Activated effector memory CD4-positive, alpha-beta T cell treated with anti-CD3 and anti-CD28 coated beads, Interleukin-2, amount 50 U/mL, for 16 hours (primary cell): ENCODE results near the gene IZUMO1R.
"Not testable (repeated sequence)": the region's sequence is repeated elsewhere in the genome, so short reads cannot be mapped to it uniquely, and the experiment has no call there.

ENCODE experiments used
- DNase-seq: peaks from one replicate; pipeline ENCODE4 v3.0.0-alpha.2; 2020

Gene IZUMO1R

DNA sequence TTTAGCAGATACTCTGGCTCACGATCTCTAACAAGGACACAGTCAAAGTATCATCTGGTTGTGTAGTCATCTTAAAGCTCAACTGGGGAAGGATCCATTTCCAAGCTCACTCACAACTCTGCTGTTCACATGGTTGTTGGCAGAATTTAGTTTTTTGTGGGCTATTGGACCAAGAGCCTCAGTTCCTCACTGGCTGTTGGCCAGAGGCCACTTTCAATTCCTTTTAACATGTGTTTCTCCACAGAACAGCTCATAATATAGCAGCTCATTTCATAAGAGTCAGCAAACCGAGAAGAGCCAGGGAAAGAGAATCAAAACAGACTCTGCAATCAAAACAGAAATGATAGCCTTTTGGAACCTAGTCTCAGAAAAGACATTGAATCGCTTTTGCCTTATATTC is 22.6 kb downstream of the IZUMO1R start:
- no peak for DNase-seq

DNA sequence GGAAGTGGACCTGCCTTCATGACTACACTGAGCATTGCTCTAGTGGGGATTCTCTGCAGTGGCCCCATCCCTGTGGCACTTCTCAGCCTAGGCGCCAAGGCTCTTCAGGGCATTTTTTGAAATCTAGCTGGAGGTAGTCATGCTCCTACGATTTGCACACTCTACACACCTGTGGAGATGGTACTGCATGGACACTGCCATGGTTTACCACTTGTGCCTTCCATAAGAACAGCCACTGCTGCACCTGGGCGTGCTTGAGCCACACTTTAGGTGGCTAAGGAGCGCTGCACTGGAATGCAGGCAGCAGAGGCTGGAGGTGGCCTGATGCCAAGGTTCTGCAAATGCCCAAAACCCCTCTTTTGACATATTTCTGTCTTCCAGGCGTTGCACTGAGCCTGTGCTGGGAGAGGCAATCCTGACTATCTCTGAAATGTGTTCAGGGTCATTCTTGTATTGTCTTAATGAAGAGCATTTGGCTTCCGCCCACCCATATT is 24.3 kb downstream of the IZUMO1R start:
- no peak for DNase-seq

DNA sequence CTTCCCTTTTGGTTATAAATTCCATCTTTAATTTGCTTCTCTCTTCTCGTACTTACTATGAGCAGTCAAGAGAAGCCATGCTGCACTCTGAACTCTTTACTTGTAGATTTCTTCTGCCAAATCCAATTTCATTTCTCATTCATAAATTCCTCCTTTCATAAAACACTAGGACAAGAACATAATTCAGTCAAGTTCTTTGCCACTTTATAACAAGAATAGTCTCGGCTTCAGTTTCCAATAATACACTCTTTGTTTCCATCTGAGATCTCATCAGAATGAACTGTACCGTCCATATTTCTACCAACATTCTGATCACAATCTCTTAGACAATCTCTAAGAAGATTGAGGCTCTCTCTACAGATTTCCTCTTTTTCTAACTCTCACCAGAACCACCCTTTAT is 25.1 kb downstream of the IZUMO1R start:
- no peak for DNase-seq

DNA sequence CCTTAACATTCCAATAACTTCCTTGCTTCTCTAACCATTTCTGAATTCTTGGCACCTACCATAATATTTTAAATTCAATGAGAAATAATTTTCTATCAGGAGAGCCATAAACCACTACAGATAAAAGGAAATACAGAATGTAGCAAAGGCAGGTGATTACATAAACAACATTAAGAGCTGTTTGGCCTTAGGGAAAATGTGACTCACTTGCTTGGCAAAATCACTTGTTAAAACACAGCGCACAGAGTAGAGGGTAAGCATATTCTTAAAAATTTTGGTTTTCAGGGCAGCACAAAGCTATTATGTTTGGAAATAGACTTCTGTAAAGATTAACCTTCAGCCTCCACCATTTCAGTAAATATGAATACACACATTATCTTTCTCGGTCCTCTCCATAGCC is 26.4 kb downstream of the IZUMO1R start:
- no peak for DNase-seq

DNA sequence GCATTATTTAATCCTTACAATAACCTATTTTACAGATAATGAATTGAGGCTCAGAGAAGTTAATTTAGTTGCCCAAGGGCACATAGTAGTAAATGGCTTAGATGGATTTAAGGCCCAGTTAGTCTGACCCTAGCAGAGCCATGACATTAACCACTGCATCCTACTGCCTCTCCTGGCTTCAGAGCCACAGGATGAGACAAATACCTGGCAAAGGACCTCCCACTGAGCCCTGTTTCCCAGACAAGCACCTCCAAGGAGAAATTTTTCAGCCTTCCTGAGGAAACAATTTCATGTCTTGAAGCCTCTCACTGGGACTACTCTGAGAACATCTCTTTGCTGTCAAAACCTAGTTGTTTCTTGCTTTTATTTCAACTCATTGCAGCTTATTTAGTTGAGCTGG is 28.4 kb downstream of the IZUMO1R start:
- no peak for DNase-seq

DNA sequence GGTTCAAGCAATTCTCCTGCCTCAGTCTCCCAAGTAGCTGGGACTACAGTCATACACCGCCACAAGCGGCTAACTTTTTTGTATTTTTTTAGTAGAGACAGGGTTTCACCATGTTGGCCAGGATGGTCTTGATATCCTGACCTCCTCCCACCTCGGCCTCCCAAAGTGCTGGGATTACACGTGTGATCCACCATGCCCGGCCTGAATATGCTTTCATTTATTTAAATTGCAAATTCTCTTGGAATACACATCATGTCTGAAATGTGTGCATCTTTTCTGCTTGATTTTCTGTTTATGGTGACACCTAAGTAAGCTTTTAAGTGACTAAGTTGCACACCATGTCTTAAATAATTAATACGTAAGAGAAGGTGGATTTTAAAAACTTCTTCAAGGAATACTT is 31.7 kb downstream of the IZUMO1R start:
- DNase-seq: no peak

DNA sequence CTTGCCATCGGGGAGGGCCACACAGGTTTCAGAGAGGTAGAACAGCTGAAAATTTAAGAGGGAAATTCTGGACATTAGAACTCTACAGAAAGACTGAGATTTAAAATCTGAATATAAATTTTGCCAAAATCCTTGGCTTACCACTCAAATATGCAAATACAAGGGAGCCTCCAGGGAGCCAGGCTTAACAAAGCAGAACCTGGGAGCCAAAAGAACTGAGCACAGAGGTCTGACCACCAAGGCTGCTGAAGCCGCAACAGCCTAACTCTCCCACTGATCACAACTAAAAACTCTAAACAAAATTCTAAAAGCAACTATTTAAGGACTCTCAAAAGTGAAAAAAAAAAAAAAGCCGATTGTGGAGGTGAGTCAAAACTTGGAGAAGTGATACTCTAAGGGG is 34.3 kb downstream of the IZUMO1R start:
- no peak for DNase-seq

DNA sequence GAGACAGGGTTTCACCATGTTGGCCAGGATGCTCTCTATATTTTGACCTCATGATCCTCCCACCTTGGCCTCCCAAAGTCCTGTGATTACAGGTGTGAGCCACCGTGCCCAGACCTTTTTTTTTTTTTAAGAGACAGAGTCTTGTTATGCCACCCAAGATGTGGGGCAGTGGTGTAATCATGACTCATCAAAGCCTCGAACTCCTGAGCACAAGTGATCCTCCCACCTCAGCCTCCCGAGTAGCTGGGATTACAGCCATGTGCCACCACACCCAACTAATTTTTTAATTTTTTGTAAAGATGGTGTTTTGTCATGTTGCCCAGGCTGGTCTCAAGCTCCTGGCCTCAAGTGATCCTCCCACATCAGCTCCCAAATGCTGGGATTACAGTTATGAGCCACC is 37.9 kb downstream of the IZUMO1R start:
- no peak for DNase-seq

DNA sequence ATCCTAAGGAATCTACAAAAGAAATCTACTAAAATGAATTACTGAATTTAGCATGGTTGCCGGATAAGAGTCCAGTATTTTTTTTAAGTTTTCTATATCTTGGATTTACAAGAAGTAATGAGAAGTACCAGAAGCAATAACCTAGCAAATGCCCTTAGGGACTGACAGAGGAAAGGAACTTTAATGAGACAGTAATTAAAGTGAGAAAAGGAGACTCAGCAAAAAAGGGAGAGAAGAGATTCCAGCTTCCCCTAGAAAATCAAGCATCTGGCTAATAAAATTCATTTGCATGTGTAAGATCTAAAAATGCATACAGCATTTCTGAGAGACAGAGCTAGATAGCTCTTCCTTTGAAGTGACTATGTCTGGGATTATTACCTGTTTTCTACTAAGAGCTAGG is 39.1 kb downstream of the IZUMO1R start:
- no peak for DNase-seq

DNA sequence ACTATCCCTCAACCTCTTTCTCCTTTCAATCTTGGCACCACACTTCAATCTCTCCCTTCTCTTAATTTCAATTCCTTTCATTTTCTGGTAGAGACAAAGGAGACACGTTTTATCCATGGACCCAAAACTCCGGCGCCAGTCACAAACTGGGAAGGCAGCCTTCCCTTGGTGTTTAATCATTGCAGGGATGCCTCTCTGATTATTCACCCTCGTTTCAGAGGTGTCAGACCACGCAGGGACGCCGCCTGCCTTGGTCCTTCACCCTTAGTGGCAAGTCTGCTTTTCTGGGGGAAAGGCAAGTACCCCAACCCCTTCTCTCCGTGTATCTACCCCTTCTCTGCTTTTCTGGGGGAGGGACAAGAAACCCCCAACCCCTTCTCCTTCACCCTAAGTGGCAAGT is 41.9 kb downstream of the IZUMO1R start:
- DNase-seq: not testable (repeated sequence)

DNA sequence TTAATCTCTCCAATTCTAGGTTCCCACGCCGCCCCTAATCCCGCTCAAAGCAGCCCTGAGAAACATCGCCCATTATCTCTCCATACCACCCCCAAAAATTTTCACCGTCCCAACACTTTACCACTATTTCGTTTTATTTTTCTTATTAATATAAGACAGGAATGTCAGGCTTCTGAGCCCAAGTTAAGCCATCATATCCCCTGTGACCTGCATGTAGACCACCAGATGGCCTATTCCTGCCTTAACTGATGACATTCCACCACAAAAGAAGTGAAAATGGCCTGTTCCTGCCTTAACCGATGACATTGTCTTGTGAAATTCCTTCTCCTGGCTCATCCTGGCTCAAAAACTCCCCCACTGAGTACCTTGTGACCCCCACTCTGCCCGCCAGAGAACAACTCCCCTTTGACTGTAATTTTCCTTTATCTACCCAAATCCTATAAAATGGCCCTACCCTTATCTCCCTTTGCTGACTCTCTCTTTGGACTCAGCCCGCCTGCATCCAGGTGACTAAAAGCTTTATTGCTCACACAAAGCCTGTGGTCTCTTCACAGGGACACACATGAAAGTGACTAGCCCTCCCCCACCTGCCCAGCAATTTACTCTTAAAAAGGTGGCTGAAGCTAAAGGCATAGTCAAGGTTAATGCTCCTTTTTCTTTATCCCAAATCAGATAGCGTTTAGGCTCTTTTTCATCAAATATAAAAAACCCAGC is 46.6 kb downstream of the IZUMO1R start:
- not testable (repeated sequence) for DNase-seq
